ENCODE data around the gene RAMAC. TPM values are rescaled to one million over a fixed set of nuclear protein-coding genes. Genes with fewer than 3 reads are reported as not detected.
A peak's percentile ranks its signal among the peaks of the same experiment; 100 is the strongest.
"Not testable (repeated sequence)": the region's sequence is repeated elsewhere in the genome, so short reads cannot be mapped to it uniquely, and the experiment has no call there.

Gene RAMAC
- total RNA-seq = 10 to 100 TPM; 17.2 to 23.2 (median 19.8) TPM

DNA sequence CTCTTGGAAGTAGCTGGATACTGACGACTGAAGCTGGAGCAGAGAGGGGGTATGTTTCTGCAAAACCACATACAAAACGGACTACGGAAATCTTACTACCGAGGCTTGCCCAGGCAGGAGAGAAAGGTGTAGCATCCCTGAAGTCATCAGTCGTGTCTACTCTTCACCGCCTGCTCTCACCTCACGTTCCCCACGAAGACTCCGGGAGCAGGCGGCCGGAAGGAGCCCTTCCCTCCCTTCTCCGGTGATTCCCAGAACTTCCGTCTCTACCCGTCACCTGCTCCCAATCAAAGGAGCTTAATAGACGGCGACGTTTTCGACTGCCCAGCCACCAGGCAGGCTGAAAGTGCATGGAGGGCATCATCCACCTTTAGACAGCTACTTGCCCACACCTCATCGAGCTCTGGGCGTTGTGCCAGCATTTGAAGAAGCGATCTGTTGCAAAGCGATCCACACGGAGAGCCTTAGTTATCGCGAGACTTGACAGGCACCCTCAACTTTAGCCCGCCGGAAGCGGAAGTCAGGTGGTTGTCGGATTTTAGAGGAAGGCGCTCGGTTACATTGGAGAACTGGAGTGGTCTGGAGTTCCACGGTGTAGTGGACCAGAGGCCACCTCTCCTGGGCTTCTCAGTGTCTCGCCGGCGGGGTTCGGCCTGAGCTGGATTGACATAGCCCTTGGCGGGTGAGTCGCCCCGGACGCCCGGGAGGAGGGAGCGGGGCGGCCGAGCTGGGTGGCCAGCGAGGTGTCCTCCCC lies at the start of gene RAMAC:
Gene RAMAC, plus strand, starts transcription at position 523 of the 754 bp plus-strand sequence. CDS start 2,809 bp downstream, outside the sequence.
- WGBS = 6% methylated on average over 17 of the region's 45 CpGs
- intact Hi-C loops (cut with DNase I) = no loop called here
- Histone ChIP-seq H3K4me3 (peak within 1 kb of the TSS; percentile 73 to 89 (median 82)), H3K27me3 (no peaks in the 10 kb centered on the region), H3K4me1 (peaks cover 14 to 22% (median 21%) of the 10 kb centered on the region in 4 donors), H3K27ac (replicated peaks in 1 of 4) (peak within 1 kb of the TSS; percentile 56 to 82 (median 75)), H3K9me3 (no peaks in the 10 kb centered on the region), H3K36me3 (peaks cover 0 to 29% (median 18%) of the 10 kb centered on the region in 4 donors)
- peak; percentile 98 for DNase-seq (ENCODE audit: extremely low spot score)
- TF ChIP-seq POLR2A (IDR thresholded peaks at IDR 0.05; ENCODE audit: low read depth) (no peak), POLR2AphosphoS5 (IDR thresholded peaks at IDR 0.05) (peak; percentile 86 to 87), EP300 (IDR thresholded peaks at IDR 0.05) (no peak)
- TF ChIP-seq, protein P1, sequence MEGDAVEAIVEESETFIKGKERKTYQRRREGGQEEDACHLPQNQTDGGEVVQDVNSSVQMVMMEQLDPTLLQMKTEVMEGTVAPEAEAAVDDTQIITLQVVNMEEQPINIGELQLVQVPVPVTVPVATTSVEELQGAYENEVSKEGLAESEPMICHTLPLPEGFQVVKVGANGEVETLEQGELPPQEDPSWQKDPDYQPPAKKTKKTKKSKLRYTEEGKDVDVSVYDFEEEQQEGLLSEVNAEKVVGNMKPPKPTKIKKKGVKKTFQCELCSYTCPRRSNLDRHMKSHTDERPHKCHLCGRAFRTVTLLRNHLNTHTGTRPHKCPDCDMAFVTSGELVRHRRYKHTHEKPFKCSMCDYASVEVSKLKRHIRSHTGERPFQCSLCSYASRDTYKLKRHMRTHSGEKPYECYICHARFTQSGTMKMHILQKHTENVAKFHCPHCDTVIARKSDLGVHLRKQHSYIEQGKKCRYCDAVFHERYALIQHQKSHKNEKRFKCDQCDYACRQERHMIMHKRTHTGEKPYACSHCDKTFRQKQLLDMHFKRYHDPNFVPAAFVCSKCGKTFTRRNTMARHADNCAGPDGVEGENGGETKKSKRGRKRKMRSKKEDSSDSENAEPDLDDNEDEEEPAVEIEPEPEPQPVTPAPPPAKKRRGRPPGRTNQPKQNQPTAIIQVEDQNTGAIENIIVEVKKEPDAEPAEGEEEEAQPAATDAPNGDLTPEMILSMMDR (IDR thresholded peaks at IDR 0.05) = no peak

GRCh38 chr15:82936966-82937711 lies 48.9 kb upstream of the RAMAC start:
- Histone ChIP-seq H3K27me3 (no peaks in the 10 kb centered on the region), H3K4me1 (no peaks in the 10 kb centered on the region), H3K9me3 (no peaks in the 10 kb centered on the region), H3K36me3 (no peaks in the 10 kb centered on the region), H3K27ac (replicated peaks in 1 of 4) (no peak overlapping the region), H3K4me3 (no peak overlapping the region)
- WGBS = 74% methylated on average over 4 of the region's 4 CpGs
- TF ChIP-seq, protein P1 (IDR thresholded peaks at IDR 0.05) = no peak
- TF ChIP-seq POLR2A (IDR thresholded peaks at IDR 0.05; ENCODE audit: low read depth) (no peak), POLR2AphosphoS5 (IDR thresholded peaks at IDR 0.05) (no peak), EP300 (IDR thresholded peaks at IDR 0.05) (no peak)
- no peak for DNase-seq (ENCODE audit: extremely low spot score)
- intact Hi-C loops (cut with DNase I) = no loop called here

DNA sequence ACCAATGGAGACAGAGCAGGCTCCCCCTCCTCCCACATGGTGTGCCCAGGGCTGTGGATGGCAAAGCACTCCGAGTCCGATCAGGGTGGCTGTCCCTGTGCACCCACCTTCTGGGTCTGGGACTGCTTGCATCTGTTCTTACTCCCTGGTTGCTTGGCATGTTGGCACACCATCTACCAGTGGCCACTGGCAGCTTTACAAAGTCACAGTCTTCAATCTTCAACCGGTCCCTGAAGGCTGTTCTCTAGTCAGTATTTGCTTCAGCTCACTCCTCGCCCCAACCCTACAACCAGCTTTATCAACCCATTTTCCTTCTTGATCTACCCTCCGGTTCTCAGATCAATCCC lies 48.3 kb upstream of the RAMAC start:
- Histone ChIP-seq H3K9me3 (no peaks in the 10 kb centered on the region), H3K36me3 (no peaks in the 10 kb centered on the region), H3K4me1 (no peaks in the 10 kb centered on the region), H3K27me3 (no peaks in the 10 kb centered on the region), H3K4me3 (no peak overlapping the region), H3K27ac (replicated peaks in 1 of 4) (no peak overlapping the region)
- no peak for TF ChIP-seq POLR2A (IDR thresholded peaks at IDR 0.05; ENCODE audit: low read depth)
- TF ChIP-seq, protein P1 (IDR thresholded peaks at IDR 0.05) = no peak
- TF ChIP-seq POLR2AphosphoS5 (IDR thresholded peaks at IDR 0.05) = no peak
- no peak for TF ChIP-seq EP300 (IDR thresholded peaks at IDR 0.05)
- WGBS = 91% methylated on average over 5 of the region's 5 CpGs
- intact Hi-C loops (cut with DNase I) = no loop called here
- DNase-seq (ENCODE audit: extremely low spot score) = no peak

DNA sequence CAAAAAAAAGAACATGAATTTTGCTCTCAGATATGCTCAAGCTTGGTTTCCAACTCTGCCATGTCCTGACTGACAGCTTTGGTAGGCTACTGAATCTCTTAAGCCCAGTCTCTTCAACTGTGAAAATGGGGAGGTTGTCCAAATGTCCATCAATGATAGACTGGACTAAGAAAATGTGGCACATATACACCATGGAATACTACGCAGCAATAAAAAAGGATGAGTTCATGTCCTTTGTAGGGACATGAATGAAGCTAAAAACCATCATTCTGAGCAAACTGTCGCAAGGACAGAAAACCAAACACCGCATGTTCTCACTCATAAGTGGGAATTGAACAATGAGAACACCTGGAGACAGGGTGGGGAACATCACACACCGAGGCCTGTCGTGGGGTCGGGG lies 46.3 kb upstream of the RAMAC start:
- H3K27ac ChIP-seq (replicated peaks in 1 of 4); H3K4me1 ChIP-seq; intact Hi-C loops (cut with DNase I); DNase-seq (ENCODE audit: extremely low spot score); H3K36me3 ChIP-seq; H3K4me3 ChIP-seq; H3K9me3 ChIP-seq; H3K27me3 ChIP-seq: not testable (repeated sequence)
- 97% methylated on average over 6 of the region's 6 CpGs for WGBS

DNA sequence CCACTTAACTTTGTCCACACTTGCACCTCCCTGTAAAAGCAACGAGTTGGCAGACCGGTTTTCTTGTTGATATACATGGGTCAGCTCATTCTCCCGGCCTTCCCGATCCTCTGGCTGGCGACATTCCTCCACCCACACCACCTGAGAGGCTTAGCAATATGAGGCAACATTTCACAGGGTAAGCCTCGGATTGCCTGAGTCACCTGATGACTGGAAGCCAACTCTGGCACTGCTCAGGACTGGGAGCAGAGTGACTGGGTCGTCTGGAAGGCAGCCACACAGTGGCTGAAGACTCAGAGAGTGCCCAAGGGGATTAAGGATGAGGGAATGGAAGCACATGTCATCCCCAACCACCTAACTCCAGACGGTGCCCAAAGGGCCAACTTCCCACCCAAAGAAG lies 43.3 kb upstream of the RAMAC start:
- Histone ChIP-seq H3K36me3 (no peaks in the 10 kb centered on the region), H3K4me3 (no peak overlapping the region), H3K9me3 (no peaks in the 10 kb centered on the region), H3K27me3 (no peaks in the 10 kb centered on the region), H3K27ac (replicated peaks in 1 of 4) (no peak overlapping the region), H3K4me1 (no peaks in the 10 kb centered on the region)
- TF ChIP-seq, protein P1 (IDR thresholded peaks at IDR 0.05) = no peak
- TF ChIP-seq POLR2A (IDR thresholded peaks at IDR 0.05; ENCODE audit: low read depth) = no peak
- TF ChIP-seq EP300 (IDR thresholded peaks at IDR 0.05) = no peak
- TF ChIP-seq POLR2AphosphoS5 (IDR thresholded peaks at IDR 0.05) = no peak
- WGBS = 75% methylated on average over 7 of the region's 8 CpGs
- no peak for DNase-seq (ENCODE audit: extremely low spot score)
- intact Hi-C loops (cut with DNase I) = no loop called here
